Spleen (tissue), 7 donors: ENCODE data around the gene ZNF76.

Experiments
- CTCF ChIP-seq, 11 experiments: fragments of 200-600 bp in 7 of 11; fragments of 450-650 bp in 4 of 11; sonication (generic) in 4 of 11; IDR thresholded peaks in 8 of 11; conservative IDR thresholded peaks in 3 of 11; 1 replicate in 7 of 11; 2 replicates in 4 of 11; pipeline versions ENCODE4 v1.4.0 to v1.8.0; 2016 to 2021; ENCODE audit warnings: antibody characterized with exemption in 11 of 11, inconsistent platforms in 4 of 11, mild to moderate bottlenecking in 1 of 11
- POLR2A ChIP-seq, 3 donors: fragments of 450-650 bp; IDR thresholded peaks; one replicate each; pipeline ENCODE4 v1.5.1; 2017; ENCODE audit warnings: antibody characterized with exemption in 3 of 3, mild to moderate bottlenecking in 1 of 3
- POLR2AphosphoS5 ChIP-seq, 3 donors: sonication (generic); formaldehyde crosslinking; IDR thresholded peaks; one replicate each; pipeline ENCODE4 v1.5.1; 2017; ENCODE audit warnings: antibody characterized with exemption in 3 of 3
- donor health status: DM: no; HTN: no; CAD: no; lungs with moderate emphysema.
- donor health status: DM: no; HTN: no; CAD: no.
- donor health status: DM: no; HTN: no; CAD: no.

GRCh38 chr6:35267897-35268296, 8.4 kb downstream of the ZNF76 start:
- TF ChIP-seq POLR2AphosphoS5 (IDR thresholded peaks at IDR 0.05) (no peak), CTCF (IDR thresholded peaks at IDR 0.05 in 8 of 11, conservative IDR thresholded peaks at IDR 0.05 in 3 of 11) (no peak), POLR2A (IDR thresholded peaks at IDR 0.05) (no peak)
